T-helper 2 cell treated with Interferon-gamma antibody and Interleukin-4, amounts not matched to agents 100 ng/mL and 5 ng/mL, for 36 hours (primary cell): ENCODE measurements around the gene LRIG2. TPM values are rescaled to one million over a fixed set of nuclear protein-coding genes. Genes with fewer than 3 reads are reported as not detected.
"Not testable (repeated sequence)": the region's sequence is repeated elsewhere in the genome, so short reads cannot be mapped to it uniquely, and the experiment has no call there.

Source experiments
- intact Hi-C: fragments of 100-400 bp; cut with micrococcal nuclease; formaldehyde crosslinking; loops from one replicate; pipeline ENCODE4 v1.15.1; 2023
- total RNA-seq: library from RNA; stranded (reverse); gene quantifications from 2 replicates; pipeline ENCODE4 v1.2.3, GENCODE V29; 2022

LRIG2 gene
- total RNA-seq, 1 donor from 2014 or later, result 12.9 TPM

- intact Hi-C loops, result no loop called here
These were observed 83.4 kb downstream of the LRIG2 start for GRCh38 chr1:113156368-113156767.

- intact Hi-C loops, result not testable (repeated sequence)
These were observed 85.7 kb downstream of the LRIG2 start for GRCh38 chr1:113158743-113159142.

- intact Hi-C loops, result no loop called here
These were observed 93.5 kb downstream of the LRIG2 start for GRCh38 chr1:113166473-113166872.

- intact Hi-C loops, result no loop called here
These were observed 95.9 kb downstream of the LRIG2 start for GRCh38 chr1:113168946-113169345.

GRCh38 chr1:113169591-113169990 lies 96.6 kb downstream of the LRIG2 start:
- intact Hi-C loops, result no loop called here

GRCh38 chr1:113170519-113170918 lies 97.5 kb downstream of the LRIG2 start:
- intact Hi-C loops, result no loop called here

GRCh38 chr1:113178106-113178505 lies 105.1 kb downstream of the LRIG2 start:
- intact Hi-C loops, result no loop called here

GRCh38 chr1:113178522-113178921 lies 105.5 kb downstream of the LRIG2 start:
- intact Hi-C loops, result no loop called here

Other genes starting within 250 kb of the LRIG2 start
- gene SLC16A1, start 117.0 kb upstream of the LRIG2 start, total RNA-seq, result 61.6 and 67.0 TPM in 2 replicates